GM15510 (cell line): ENCODE measurements around the gene MOV10L1.

Experiments
- POLR2A ChIP-seq: IDR thresholded peaks from 3 replicates; pipeline ENCODE4 v1.6.1; 2011; ENCODE audit warnings: borderline replicate concordance; ENCODE audit not compliant: insufficient read length; ENCODE audit errors: extremely low read depth

The MOV10L1 gene

DNA sequence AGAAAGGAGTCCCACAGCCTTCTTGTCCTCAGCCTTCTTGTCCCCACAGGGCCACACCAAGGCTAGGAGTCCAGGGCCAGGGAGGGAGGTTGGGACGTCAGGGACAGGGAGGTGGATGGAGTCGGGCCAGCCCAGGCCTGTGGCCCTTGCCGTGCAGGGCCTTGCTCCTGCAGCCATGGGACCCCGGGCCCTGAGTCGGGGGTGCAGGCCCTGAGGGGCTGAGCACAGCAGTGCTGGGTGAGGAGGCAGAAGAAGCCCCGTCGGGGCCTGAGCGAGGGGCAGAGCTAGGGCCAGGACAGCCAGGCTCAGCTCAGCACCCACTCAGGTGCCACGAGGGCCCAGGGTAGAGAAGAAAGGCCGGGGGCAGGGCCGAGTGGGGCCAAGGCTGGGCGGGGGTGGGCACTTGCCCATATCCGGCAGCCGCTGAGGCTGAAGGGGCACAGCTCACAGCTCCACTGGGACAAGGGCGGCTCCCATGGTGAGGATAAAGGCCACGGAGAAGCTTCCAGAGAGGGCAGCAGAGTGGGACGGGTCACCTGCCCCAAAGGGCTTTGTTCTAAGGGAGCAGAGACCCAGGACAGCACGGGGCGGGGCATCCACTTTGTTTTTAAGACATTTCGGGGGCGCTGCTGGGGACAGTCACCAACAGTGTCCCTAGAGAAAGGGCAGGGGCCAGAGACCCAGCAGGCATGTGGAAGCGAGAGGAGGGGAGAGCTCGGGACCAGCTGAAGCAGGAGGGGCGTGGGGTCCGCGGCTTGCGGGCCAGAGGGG is 8.2 kb upstream of the MOV10L1 start:
- no peak for TF ChIP-seq POLR2A

- no peak for TF ChIP-seq POLR2A
Observed at GRCh38 chr22:50082197-50082715, 7.5 kb upstream of the MOV10L1 start.

- TF ChIP-seq POLR2A, result no peak
Observed at GRCh38 chr22:50082961-50083461, 6.8 kb upstream of the MOV10L1 start.

DNA sequence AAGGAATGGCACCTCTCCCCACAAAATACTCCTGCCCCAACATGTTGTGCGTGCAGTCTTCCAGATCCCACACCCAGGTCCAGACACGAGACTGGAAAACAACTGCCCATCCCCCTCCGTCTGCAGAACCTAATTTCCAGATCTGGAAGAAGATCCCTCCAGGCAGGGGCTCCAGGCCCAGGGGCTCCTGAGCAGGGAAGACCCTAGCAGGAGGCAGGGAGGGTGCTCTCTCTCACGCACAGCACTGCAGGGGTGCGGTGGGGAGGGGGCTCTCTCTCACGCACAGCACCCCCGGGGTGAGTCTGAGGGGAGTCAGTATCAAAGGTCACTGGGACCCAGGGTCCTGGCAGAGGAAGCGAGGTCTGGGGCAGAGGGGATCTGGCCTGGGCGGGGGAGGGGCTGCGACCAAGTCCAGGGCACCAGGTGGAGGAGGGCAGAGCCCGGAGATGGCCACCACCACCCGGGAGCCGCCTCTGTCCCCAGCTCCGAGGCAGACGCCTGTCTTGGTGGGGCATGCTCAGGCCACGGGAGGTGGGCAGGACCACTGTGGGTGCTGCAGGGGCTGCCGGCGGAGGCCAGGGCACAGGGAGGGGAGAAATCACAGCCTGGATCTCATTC is 6.2 kb upstream of the MOV10L1 start:
- TF ChIP-seq POLR2A, result no peak

GRCh38 chr22:50084080-50084477 is 5.7 kb upstream of the MOV10L1 start:
- no peak for TF ChIP-seq POLR2A

DNA sequence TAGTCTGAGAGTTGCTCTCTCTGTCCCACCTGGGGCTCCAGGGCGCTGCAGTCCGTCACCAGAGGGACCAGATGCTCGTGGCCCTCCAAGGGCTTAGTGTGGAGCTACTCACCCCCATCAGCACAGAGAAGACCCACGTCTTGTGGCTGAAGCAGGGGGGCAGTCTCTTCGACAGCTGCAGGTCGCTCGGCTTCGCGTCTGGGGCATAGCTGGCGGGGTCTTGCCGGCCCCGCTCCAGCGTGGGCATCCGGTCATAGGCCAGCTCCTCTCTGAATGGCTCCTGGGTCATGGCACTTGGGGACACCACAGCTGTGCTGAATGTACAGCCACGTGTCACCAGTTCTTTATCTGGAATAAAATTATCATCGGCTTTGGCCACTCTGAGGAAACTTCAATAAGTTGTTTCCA is 5.2 kb upstream of the MOV10L1 start:
- no peak for TF ChIP-seq POLR2A

DNA sequence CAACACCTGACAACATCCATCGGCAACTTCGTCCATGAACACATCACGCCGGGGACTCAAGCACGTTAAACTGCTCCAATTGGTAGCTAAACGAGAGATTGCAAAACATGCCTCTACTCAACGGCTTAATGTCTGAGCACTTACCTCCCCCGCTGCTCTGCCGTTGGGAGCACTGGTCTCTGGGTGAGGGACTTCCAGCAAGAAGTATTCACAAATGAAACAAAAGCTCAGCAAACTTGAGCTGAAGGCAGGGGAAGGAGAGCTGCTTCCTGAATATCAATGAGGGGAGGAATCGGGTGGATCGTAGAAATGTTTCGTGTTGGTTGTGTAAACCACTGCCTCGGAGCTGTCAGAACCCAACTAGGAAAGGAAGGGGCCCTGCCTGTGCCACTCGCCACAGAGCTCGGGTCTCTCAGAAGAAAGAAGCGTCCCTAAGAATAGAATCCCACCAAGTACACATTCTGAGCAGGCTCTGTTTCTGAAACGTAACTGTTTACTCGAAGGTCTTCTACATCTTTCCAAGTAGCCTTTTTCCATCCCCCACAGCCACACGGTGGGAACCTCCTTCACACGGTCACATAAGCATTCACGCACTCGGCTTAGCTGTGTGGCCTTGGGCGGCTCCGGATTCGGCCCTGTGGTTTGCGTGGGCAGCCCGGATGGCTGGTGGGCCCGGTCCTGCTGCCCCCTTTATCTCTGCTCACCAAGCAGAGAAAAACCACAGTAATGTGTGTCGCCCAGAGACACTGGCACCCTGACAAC is 4.4 kb upstream of the MOV10L1 start, which contains the start of gene MLC1:
TSS of gene MLC1 (minus strand) at position 216 of the 762 bp plus-strand sequence. CDS start 524 bp downstream, outside the sequence.
- no peak for TF ChIP-seq POLR2A

- no peak for TF ChIP-seq POLR2A
Observed at GRCh38 chr22:50086526-50086925, 3.3 kb upstream of the MOV10L1 start.

- TF ChIP-seq POLR2A, result no peak
Observed at GRCh38 chr22:50087646-50088045, 2.2 kb upstream of the MOV10L1 start.

DNA sequence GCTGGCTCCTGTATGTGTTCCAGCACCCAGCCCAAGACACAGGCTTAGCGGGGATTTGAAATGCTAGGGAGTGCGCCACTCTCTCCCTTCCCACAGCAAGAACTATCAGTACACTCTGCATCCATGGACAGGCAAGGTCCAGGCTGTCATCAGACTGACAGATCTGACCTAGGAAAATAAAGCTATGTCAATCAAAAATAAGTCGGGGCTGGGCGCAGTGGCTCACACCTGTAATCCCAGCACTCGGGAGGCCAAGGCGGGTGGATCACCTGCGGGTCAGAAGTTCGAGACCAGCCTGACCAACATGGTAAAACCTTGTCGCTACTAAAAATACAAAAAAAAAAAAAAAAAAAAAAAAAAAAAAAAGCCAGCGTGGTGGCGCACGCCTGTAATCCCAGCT is 1.7 kb upstream of the MOV10L1 start:
- TF ChIP-seq POLR2A, result no peak

DNA sequence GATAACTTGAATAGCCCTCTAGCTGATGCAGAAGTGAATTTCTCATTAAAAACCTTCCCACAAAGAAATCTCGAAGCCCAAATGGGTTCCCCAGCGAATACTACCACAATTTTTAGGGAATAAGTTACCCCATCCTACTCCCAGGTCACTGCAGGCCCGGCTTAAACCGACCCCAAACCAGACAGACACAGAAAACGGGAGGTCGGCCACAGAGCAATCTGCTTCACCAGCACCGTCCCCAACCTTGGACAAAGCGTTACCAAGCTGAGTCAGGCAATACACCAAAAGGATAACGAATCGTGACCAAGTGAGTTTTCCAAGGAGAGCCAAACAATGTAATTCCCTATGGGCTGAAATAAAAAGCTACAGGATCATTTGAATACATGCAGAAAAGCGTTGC is 575 bp upstream of the MOV10L1 start:
- TF ChIP-seq POLR2A, result no peak

- TF ChIP-seq POLR2A, result no peak
Observed at GRCh38 chr22:50090412-50090714, 557 bp downstream of the MOV10L1 start.

GRCh38 chr22:50091092-50091768 is 1.4 kb downstream of the MOV10L1 start:
- no peak for TF ChIP-seq POLR2A

GRCh38 chr22:50092342-50092741 is 2.5 kb downstream of the MOV10L1 start:
- TF ChIP-seq POLR2A, result no peak

GRCh38 chr22:50098052-50098451 is 8.2 kb downstream of the MOV10L1 start:
- TF ChIP-seq POLR2A, result no peak
